HG02610 (cell line): ENCODE results near the gene NRBP1.

ENCODE experiments used
- ATAC-seq: cut with Tn5 transposase; IDR thresholded peaks from one replicate; pipeline ENCODE4 v1.9.1; 2021; ENCODE audit warnings: mild to moderate bottlenecking, moderate library complexity; ENCODE audit not compliant: unreplicated experiment

The NRBP1 gene

DNA sequence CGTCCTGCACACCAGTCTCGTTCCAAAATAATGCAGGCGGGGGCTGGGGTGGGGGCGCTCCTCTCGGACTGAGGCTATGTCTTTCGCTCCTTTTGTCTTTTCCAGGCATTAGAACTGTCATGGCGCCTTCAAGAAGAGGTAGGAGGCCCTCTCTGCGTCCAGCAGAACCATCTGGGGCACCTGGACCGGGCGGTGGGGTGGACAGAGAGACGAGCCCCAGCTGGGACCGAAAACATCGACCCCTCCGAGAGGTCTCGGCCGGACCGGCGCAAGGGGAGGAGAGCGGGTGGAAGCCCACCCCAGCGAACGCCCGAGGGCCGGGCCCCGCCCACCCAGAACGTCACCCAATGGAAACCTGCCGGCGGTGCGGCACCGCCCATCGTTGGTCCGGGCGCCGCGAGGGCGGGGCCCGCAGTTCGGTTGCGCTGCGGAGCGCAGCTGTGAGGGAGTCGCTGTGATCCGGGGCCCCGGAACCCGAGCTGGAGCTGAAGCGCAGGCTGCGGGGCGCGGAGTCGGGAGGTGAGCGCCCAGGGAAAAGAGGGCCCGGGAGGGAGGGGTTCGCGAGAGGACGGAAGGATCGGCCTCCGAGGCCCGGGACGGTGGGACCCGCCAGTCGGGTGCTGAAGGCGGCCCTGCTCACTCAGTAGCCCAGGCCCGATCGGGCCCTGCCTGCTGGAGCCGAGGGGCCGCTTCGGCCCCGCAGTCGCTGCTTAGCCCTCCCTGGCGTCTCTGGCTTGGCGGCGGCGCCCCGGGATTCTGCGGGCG, at the start of gene NRBP1:
Gene NRBP1 (plus strand): TSS at position 419 of the 765 bp plus-strand sequence. CDS start 4,643 bp downstream, outside the sequence.
- peak; percentile 85 for ATAC-seq

DNA sequence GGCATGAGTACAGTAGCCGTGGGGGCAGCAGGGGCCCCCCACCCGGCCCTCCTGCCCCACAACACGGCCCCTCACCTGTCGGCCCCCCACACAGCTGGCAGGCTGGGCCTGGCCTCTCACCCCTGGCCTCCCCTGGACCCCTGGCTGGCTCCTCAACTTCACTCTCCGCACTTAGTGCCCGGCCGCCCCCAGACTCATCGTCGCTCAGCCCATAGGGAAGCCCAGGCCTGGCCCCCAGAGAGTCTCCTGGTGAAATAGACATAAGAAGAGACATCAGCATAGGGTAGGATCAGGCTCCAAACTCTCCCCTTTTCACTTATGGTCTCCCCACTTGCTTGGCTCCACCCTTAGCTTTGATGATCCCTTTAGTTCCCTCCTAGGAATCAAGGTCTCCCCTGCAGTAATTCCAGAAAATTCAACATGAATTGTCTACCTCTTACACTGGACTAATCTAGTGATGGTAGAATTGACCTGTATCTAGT, 49.6 kb upstream of the NRBP1 start:
- ATAC-seq, result no peak

DNA sequence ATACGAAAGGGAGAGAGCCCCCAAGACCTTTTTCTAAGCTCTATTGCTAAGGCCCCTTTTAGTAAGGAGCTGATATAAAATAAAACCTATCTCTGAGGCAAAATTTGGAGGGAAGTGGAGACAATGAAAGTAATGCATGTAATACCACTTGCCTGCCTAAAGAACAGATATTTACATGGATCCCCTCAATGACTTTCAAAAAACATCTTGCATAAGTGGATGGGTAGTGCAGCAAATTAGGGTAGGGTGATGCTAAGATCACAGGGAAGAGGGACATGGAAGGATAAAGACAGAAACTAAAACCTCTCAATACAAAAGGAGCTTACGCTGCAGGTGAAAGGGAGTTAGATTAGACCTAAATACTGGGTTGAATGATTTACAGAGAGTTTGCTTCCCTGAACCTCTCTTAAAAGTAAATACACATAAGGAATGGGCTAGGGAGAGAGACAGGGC, 49.0 kb upstream of the NRBP1 start:
- no peak for ATAC-seq

DNA sequence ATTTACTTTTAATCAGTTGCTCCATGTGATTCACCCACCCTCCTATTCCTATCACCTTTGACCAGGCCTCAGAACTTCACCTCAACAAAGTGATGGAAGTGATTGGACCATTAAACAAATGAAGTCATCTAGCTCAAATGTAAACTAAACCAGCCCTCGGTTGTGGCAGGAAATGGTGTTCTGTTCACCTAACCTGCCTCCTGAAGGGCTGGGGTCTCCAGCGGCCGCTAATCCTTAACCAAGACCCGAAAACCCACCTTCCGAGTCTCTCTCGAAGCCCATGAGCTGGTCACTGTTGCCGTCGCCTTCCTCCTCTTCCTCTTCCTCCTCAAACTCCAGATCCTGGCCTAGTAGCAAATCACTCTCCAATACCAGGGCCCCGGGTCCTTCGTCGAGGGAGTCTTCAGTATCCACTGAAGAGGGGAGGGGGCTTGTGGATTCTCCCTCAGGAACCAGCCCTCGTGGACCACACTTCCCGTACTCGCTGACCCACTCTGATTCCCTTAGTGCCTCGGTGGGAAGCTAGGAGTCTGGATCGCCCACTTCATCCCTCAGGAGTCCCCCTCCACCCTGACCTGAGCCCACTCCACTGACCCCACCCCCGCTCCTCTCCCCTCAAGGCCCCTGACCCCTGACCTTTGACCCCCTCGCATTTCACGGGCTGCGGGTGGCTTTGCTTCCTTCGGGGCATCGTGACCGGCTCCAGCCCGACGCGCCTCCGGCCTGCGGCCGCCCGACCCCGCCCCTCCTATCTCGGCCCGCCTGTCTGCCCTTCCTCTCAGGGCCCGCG, 48.4 kb upstream of the NRBP1 start:
- ATAC-seq, result no peak

DNA sequence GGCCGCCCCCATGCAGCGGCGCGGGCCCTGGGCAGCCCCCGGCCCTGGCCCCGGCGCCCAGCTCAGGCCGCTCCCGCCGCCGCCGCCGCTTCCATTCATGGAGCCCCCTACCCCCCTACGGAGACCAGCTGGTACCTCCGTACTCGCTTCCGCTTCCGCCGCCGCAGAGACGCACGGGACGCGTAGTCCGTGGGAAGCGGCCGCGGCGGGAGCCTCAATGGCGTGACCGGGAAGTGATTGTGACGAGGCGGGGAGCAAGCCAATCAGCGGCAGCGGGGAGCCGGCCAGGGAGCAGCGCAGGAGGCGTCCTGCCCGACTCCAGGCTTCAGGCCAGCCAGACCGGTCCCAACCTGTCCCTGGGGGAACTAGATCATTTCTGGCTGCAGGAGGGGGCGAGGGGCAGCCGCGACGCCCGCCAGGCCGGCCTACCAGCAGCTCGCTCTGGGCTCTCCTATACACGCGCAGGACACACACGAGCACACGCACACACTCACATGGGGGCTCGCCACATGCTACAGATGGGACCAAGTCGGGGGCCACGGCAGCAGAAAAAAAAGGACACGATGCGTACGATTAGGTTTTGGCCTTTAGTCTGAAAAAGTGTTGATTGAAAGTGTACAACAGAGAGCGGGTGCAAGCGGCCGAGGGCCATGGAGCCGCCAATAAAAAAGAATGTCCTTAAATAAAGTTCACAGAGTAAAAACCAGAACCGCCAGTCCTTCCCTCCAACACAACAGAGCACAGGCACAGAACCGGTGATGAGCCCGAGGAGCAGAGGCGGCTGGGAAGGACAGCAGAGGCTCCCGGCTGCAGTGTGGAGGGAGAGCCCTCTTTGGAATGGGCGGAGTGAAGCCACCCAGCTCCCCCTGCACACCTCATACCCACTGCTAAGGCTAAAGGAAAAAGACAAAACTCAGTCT, 47.5 kb upstream of the NRBP1 start, which contains the start of gene ZNF513:
Gene ZNF513 (minus strand): TSS at position 109 of the 920 bp plus-strand sequence. CDS start 208 bp downstream, outside the sequence.
- peak; percentile 84 for ATAC-seq

DNA sequence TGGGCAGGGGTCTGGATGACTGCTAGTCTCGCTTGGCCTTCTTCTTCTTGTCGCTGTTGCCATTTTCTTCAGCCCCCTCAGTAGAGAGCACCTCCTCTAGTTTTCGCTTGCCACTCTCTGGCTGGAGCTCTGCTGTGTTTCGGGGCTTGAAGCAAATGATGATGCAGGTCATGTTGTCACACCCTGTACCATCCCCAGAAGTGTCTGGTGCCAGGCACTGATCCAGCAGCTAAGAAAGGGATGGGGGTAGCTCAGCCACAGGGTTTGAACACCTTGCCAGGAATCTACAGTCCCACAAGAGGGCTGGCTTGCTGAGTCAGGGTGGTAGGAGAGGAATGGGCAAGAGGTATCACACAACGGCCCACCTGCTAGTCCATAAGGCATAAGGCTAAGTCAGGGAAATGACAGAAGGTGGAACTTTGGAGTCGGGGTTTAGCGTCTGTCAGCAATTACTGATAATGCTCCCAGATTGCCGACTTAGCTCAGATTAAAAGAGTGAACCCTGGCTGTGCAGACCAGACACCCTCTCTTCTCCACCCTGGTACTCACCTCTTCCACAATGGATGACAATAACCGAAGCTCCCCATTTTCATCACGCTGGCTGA, 46.8 kb upstream of the NRBP1 start:
- no peak for ATAC-seq

DNA sequence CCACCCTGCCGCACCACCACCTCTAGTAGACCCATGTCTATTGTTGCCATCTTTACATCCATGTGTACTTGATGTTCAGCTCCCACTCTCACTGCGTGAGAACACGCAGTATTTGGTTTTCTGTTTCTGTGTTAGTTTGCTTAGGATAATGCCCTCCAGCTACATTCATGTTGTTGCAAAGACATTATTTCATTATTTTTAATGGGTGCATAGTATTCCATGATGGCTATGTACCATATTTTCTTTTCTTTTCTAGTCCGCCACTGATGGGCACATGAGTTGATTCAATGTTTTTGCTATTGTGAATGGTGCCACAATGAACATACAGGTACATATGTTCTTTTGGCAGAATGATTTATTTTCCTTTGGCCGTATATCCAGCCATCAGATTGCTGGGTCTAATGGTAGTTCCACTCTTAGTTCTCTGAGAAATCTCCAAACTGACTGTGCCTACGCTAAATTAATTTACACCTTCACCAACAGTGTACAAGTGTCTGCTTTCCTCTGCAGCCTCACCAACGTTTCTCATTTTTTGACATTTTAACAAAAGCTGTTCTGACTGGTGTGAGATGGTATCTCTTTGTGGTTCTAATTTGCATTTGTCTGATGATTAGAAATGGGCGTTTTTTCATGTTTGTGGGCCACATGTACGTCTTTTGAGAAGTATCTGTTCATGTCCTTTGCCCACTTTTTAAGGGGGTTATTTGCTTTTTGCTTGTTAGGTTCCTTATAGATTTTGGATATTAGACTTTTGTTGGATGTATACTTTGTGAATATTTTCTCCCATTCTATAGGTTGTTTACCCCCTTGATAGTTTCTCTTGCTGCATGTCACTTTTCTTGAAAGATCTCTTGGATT, 37.4 kb upstream of the NRBP1 start:
- ATAC-seq, result no peak

DNA sequence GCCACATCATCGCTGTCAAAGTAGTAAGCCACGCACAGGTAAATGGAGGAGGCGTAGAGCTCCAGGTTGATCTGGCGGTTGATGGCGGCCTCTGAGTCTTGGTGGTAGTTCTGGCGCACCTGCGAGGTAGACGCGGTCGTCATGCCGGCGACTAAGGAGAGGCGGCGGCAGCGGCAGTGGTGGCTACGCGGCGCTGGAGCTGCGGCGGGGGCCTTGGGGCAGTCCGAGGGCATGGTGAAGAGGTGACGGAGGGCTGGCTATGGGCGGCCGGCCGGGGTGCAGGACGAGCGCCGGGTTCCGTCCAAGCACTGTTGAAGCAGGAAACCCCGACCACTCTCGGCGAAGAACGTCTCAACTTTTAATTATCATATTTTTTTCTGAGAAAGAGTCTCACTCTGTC, 35.2 kb upstream of the NRBP1 start:
- no peak for ATAC-seq

DNA sequence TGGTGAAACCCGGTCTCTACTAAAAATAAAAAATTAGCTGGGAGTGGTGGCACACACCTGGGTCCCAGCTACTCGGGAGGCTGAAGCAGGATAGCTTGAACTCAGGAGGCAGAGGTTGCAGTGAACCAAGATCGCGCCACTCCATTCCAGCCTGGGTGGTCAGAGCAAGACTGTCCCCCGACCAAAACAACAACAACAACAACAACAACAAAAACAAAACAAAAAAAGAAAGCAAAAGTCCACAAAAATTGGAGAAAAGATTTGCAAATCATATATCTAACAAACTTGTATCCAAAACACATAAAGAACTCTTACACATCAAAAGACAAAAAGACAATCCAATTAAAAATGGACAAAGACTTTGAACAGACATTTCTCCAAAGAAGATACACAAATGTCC, 29.5 kb upstream of the NRBP1 start:
- no peak for ATAC-seq

DNA sequence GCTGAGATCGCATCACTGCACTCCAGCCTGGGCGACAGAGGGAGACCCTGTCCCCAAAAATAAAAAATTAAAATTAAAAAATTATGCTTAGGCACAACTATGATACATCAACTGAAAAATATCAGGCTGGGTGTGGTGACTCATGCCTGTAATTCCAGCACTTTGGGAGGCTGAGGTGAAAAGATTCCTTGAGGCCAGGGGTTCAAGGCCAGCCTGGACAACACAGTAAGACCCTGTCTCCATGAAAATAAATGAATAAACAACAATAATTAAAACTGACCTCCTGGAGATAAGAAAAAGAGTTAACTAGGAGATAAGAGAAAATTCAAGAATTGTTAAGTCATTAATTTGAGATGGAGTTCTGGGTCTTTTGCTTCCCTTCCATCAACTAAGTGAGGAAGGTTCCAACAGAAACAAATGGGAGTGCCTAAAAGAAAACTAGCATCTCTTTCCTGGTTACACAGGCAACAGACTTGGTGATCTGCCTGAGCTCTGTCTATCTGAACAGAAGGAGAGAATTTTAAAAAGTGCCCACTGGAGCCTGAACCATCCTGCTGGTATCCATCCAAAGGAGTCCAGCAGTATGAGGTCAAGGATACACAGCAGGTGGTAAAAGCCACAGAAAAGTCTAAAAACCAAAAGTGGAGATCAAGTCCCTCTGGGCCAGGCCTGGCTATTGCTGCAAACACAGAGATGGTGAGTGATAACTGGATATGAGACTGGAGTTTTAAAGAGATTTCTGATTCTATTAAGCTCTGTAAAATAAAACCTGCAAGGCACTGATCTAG, 27.9 kb upstream of the NRBP1 start:
- no peak for ATAC-seq

DNA sequence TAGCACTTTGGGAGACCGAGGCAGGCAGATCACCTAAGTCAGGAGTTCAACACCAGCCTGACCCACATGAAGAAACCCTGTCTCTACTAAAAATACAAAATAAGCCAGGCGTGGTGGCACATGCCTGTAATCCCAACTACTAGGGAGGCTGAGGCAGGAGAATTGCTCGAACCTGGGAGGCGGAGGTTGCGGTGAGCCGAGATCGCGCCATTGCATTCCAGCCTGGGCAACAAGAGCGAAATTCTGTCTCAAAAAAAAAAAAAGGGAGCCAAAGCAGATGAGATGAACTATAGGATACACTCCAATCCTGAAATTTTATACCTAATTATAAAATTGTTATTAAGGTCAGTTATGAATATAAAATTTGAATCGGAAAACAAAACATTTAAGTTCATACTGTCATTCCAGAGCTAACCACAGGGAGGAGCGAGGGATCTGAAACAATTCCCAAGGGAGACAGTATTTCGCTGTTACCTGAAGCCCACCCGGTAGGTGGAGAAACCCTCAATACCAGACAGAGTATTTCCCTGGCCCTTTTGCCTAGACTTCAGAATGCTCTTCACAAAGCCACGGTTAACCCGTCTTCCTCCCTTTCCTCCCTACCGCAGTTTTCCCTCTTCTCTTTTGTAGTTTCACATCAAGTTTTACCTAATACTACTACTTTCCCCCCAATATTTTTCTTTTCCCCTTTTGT, 20.5 kb upstream of the NRBP1 start:
- no peak for ATAC-seq

DNA sequence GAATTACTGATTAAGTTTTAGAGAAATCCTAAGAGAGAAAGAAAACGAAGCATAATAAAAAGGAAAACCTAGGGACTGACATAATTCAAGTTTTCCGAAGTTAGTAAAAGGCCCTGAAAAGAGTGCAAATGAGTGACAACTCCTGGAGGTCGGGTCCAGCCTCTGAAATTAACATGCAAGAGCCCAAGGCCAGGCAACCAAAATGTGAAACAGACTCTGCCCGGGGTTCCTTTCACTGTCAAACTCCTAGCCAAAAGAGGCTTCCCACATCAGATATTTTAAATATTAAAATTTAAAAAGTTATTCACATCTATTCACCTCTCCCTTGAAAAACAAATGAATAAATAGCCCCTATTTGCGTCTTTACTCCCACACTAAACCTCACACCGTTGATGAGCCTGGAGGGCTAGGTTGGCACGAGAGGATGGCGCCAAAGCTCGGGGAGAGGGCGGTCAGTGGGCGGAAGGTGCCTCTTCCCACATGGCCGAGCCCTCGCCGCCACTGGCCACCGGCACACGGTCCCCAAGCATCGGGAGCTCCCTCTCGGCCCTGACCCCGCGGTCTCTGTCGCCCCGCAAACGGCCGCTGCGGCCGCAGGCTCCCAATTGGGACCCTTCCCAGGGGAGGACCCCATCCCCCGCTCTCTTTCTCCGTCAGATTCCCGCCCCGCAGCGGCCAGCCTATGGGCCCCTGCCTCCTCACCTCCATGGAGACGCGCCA, 19.7 kb upstream of the NRBP1 start:
- ATAC-seq, result peak; percentile 24

DNA sequence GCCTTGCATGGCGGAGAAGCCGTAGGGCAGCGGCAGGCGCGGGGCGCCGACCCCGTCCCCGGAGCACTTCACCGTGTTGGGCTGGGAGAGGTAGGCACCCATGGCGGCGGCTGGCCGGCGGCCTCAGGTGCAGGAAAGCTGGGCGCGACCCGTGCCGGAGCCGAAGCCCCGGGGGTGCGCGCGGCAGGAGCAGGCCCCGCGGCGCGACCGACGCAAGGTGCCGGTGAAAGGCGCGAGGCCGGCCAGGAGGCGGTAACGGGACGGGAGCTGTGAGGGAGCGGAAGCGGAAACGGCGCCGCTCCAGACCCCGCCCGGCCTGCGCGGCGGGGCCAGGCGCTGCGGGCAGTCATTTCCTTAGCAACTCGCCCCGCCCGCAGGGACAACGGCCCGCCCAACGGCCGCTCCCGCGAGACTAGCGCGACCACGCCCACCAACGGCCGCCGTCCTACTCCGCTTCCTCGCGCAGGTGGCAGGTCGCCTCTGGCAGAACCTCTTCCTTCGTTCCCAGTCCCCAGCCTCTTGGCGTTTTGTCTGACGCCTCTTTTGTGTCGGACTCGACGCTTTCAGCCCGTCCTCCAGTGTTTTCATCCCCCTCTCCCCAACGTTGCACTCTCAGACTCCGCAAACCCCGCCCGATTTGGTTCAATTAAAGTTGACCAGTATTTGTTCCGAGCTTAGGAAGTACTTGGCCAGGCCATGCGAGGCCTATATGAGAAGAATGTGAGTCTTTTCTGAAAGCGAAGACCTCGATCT, 18.9 kb upstream of the NRBP1 start, which contains the start of gene PPM1G:
Gene PPM1G (minus strand): TSS at position 271 of the 753 bp plus-strand sequence. CDS start 169 bp downstream, at position 102.
- peak; percentile 96 for ATAC-seq

DNA sequence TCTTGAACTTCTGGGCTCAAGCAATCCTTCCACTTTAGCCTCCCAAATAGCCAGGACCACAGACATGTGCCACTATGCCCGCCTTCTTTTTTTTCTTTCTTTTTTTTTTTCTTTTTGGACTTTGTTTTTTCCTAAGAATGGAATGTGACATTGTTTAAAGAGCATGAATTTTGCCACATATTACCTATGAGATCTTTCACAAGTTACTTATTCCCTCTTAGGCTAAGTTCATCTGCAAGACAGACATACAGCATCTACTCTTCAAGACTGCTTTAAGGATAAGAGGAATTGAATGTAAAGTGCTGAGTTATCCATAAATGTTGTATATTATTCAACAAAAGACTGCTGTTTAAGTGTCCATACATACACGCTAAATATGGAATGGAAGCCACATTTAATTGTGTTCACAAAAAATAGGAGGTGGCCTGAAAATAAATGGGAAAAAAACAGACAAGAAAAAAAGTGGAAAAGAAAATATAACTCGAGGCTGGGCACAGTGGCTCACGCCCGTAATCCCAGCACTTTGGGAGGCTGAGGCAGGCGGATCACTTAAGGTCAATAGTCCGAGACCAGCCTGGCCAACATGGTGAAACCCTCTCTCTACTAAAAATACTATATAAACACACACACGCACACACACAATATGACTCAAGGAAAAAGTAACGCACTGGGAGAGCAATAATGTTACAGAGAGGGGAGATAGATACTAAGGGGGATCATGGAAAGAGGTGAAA, 15.8 kb upstream of the NRBP1 start:
- ATAC-seq, result no peak

DNA sequence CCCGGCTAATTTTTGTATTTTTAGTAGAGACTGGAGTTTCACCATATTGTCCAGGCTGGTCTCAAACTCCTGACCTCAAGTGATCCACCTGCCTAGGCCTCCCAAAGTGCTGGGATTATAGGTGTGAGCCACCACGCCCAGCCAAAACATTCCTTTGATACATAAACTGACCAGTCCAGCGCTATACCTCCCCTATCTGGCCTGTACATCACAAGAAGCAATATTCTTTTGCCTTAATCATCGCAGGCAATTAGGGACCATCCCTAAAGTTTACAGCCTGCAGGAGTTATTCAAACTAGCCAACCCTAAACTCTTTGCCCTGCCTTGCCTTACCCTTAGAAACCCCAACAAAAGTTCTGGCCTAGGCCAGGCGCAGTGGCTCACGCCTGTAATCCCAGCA, 12.3 kb upstream of the NRBP1 start:
- ATAC-seq, result no peak

DNA sequence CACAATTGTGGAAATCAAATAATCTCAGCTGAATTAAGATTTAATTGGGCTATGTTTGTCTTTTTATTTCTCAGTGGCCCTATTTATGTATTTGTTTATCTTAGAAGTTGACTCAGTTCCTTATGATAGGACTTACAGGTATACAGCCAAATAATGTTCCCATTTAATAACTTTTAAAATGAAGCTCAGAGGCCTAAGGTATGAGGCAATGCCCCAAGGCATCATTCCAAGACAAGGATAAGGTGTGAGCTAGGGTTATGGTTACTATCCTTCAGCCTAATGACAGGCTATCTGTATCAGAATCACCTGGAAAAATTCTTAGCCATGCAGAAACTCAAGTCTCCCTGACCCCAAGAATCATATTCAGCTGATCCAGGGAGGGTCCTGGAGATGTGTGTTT, 7.4 kb upstream of the NRBP1 start:
- no peak for ATAC-seq
